Measurements from ENCODE around the gene ZNF334. TPM values are rescaled to one million over a fixed set of nuclear protein-coding genes. Genes with fewer than 3 reads are reported as not detected.

ZNF334 gene
- total RNA-seq, 4 donors from 2014 or later = 0.47 to 2.6 (median 1.4) TPM

- H3K9me3 ChIP-seq = no peaks in the 10 kb centered on the region
- H3K27ac ChIP-seq = no peak overlapping the region
- H3K4me1 ChIP-seq = peaks cover 8% of the 10 kb centered on the region
- 37% methylated on average over 5 of the region's 5 CpGs for WGBS
- no peaks in the 10 kb centered on the region for H3K36me3 ChIP-seq
- peak in 1 of 2 donors; percentile 71 for DNase-seq (ENCODE audit: low spot score in 2 of 2)
- H3K27me3 ChIP-seq = no peaks in the 10 kb centered on the region
- no peak overlapping the region for H3K4me3 ChIP-seq
- TF ChIP-seq CTCF (IDR thresholded peaks at IDR 0.05) = no peak
- TF ChIP-seq POLR2A (IDR thresholded peaks at IDR 0.05) = no peak
- TF ChIP-seq POLR2AphosphoS5 (IDR thresholded peaks at IDR 0.05) = no peak
- no peak for TF ChIP-seq EP300 (IDR thresholded peaks at IDR 0.05)
These were observed 45.2 kb upstream of the ZNF334 start for GRCh38 chr20:46558511-46558959.

GRCh38 chr20:46557231-46557956, 44.0 kb upstream of the ZNF334 start:
- no peaks in the 10 kb centered on the region for H3K36me3 ChIP-seq
- H3K27ac ChIP-seq = no peak overlapping the region
- TF ChIP-seq CTCF (IDR thresholded peaks at IDR 0.05) (no peak), POLR2A (IDR thresholded peaks at IDR 0.05) (no peak), POLR2AphosphoS5 (IDR thresholded peaks at IDR 0.05) (no peak)
- no peak for DNase-seq (ENCODE audit: low spot score in 2 of 2)
- 62% methylated on average over 8 of the region's 8 CpGs for WGBS
- H3K4me1 ChIP-seq = no peaks in the 10 kb centered on the region
- H3K4me3 ChIP-seq = no peak overlapping the region
- no peaks in the 10 kb centered on the region for H3K9me3 ChIP-seq
- no peaks in the 10 kb centered on the region for H3K27me3 ChIP-seq

GRCh38 chr20:46555370-46555956, 42.1 kb upstream of the ZNF334 start:
- H3K9me3 ChIP-seq = no peaks in the 10 kb centered on the region
- no peaks in the 10 kb centered on the region for H3K36me3 ChIP-seq
- TF ChIP-seq POLR2A (IDR thresholded peaks at IDR 0.05) (no peak), POLR2AphosphoS5 (IDR thresholded peaks at IDR 0.05) (no peak), EP300 (IDR thresholded peaks at IDR 0.05) (no peak)
- peaks cover 5% of the 10 kb centered on the region for H3K27me3 ChIP-seq
- DNase-seq (ENCODE audit: low spot score in 2 of 2) = no peak
- no peak overlapping the region for H3K4me3 ChIP-seq
- H3K27ac ChIP-seq = no peak overlapping the region
- H3K4me1 ChIP-seq = no peaks in the 10 kb centered on the region
- 92% methylated on average over 4 of the region's 4 CpGs for WGBS

GRCh38 chr20:46554828-46555227, 41.5 kb upstream of the ZNF334 start:
- no peak for DNase-seq (ENCODE audit: low spot score in 2 of 2)
- Histone ChIP-seq H3K9me3 (no peaks in the 10 kb centered on the region), H3K27ac (no peak overlapping the region), H3K4me1 (no peaks in the 10 kb centered on the region), H3K27me3 (peaks cover 5% of the 10 kb centered on the region), H3K36me3 (no peaks in the 10 kb centered on the region), H3K4me3 (no peak overlapping the region)
- WGBS = 71% methylated on average over 3 of the region's 3 CpGs
- TF ChIP-seq EP300 (IDR thresholded peaks at IDR 0.05) (no peak), POLR2A (IDR thresholded peaks at IDR 0.05) (no peak)

- no peak overlapping the region for H3K27ac ChIP-seq
- H3K4me1 ChIP-seq = no peaks in the 10 kb centered on the region
- peaks cover 5% of the 10 kb centered on the region for H3K27me3 ChIP-seq
- TF ChIP-seq POLR2A (IDR thresholded peaks at IDR 0.05) = no peak
- TF ChIP-seq EP300 (IDR thresholded peaks at IDR 0.05) = no peak
- TF ChIP-seq POLR2AphosphoS5 (IDR thresholded peaks at IDR 0.05) = no peak
- TF ChIP-seq CTCF (IDR thresholded peaks at IDR 0.05) = no peak
- DNase-seq (ENCODE audit: low spot score in 2 of 2) = no peak
- 90% methylated on average over 3 of the region's 3 CpGs for WGBS
- H3K36me3 ChIP-seq = no peaks in the 10 kb centered on the region
- H3K9me3 ChIP-seq = no peaks in the 10 kb centered on the region
- H3K4me3 ChIP-seq = no peak overlapping the region
These were observed 40.6 kb upstream of the ZNF334 start for GRCh38 chr20:46553926-46554325.
